Measurements from ENCODE around the gene TSACC. TPM values are rescaled to one million over a fixed set of nuclear protein-coding genes. Genes with fewer than 3 reads are reported as not detected.
"Not testable (repeated sequence)": the region's sequence is repeated elsewhere in the genome, so short reads cannot be mapped to it uniquely, and the experiment has no call there.

Gene TSACC
- total and polyA plus RNA-seq, 4 experiments from 2014 or later: 0.32 TPM; not detected in 3

DNA sequence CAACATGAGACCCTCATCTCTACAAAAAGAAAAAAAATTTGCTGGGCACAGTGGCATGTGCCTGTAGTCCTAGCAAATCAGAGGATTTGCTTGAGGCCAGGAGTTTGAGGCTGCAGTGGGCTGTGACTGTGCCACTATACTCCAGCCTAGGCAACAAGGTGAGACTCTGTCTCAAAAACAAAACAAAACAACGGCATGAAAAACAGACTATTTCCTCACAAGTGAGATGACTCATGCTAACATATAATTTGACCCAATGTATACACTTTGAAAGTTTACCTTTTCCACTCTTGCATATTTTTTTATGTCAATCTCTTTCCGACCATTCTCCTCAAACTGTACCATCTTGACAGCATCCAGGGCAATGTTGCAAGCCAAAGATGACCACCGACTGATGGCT lies 17.8 kb upstream of the TSACC start:
- Mint-ChIP-seq H3K4me1 (peaks cover 0 to 2% (median 0%) of the 10 kb centered on the region in 4 donors), H3K27ac (peak overlapping the region in 1 of 7 donors; percentile 52), H3K36me3 (peaks cover 39 to 74% of the 10 kb centered on the region in 2 donors), H3K9me3 (no peaks in the 10 kb centered on the region), H3K27me3 (no peaks in the 10 kb centered on the region), H3K4me3 (no peak overlapping the region)
- no peaks in the 10 kb centered on the region for H3K9me3 ChIP-seq (ENCODE audit: control insufficient read depth in 1 of 2, low read length in 2 of 2)
- no peaks in the 10 kb centered on the region for H3K4me1 ChIP-seq (ENCODE audit: insufficient read depth, low read length)
- ChIA-PET POLR2A (ENCODE audit: partially characterized antibody) (no interaction called here), CTCF (ENCODE audit: partially characterized antibody) (interaction anchor here (2.0 to 2.4 kb wide), 2 partner anchors 23 to 228 kb away, joined by 7 read pairs; no protein-coding TSS in a partner anchor)
- peaks cover 69% of the 10 kb centered on the region for H3K36me3 ChIP-seq (ENCODE audit: insufficient read depth, low read length)
- H3K4me3 ChIP-seq (ENCODE audit: low read length in 2 of 2): no peak overlapping the region
- H3K27me3 ChIP-seq (ENCODE audit: insufficient read depth, low read length): no peaks in the 10 kb centered on the region
- DNase-seq: no peak
- H3K27ac ChIP-seq (ENCODE audit: low read depth, low read length): no peak overlapping the region
- intact Hi-C loops (cut with micrococcal nuclease): no loop called here

DNA sequence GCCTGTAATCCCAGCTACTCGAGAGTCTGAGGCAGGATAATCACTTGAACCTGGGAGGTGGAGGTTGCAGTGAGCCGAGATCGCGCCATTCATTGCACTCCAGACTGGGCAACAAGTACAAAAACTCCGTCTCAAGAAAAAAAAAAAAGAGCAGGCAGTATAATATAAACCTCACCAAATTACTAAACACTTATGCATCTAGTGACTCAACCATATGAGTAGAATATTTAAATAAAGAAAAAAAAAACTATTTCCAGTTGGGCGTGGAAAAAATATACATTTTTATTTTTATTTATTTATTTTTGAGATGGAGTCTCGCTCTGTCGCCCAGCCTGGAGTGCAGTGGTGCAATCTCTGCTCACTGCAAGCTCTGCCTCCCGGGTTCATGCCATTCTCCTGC lies 15.1 kb upstream of the TSACC start:
- H3K27ac Mint-ChIP-seq: not testable (repeated sequence)

DNA sequence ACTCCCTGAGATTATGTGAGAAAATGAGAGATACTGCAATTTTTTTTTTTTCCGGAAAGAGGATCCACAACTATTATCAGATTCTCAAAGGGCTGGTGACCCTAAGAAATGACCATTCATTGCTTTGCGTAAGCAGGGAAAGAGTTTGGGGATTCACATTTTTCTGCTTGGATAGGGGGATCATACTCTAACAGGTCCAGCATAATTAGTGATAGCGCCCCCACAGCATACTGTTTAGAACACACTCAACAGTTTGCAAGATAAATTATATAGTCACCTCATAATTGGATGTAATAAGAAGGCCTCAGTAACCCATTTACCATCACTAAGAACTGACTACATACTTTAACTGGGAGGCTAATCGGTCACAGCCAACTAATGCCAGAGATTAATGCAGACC lies 2.1 kb upstream of the TSACC start:
- intact Hi-C loops (cut with micrococcal nuclease): no loop called here

More for the DNA sequence above, 15.1 kb upstream of the TSACC start:
- H3K9me3 Mint-ChIP-seq; H3K4me3 Mint-ChIP-seq; H3K4me1 ChIP-seq (ENCODE audit: insufficient read depth, low read length); H3K27ac ChIP-seq (ENCODE audit: low read depth, low read length); DNase-seq; H3K27me3 ChIP-seq (ENCODE audit: insufficient read depth, low read length); H3K4me1 Mint-ChIP-seq; H3K27me3 Mint-ChIP-seq; H3K9me3 ChIP-seq (ENCODE audit: control insufficient read depth in 1 of 2, low read length in 2 of 2); H3K4me3 ChIP-seq (ENCODE audit: low read length in 2 of 2); intact Hi-C loops (cut with micrococcal nuclease): not testable (repeated sequence)
- ChIA-PET POLR2A (ENCODE audit: partially characterized antibody) (interaction anchor here (0.7 to 1.4 kb wide), 2 partner anchors 14 to 578 kb away, joined by 3 read pairs; no protein-coding TSS in a partner anchor), CTCF (ENCODE audit: partially characterized antibody) (interaction anchor here (1.2 kb wide), 1 partner anchor 14 kb away, joined by 4 read pairs; the partner anchor contains the start of gene CCT3)
- peaks cover 47% of the 10 kb centered on the region for H3K36me3 ChIP-seq (ENCODE audit: insufficient read depth, low read length)
- H3K36me3 Mint-ChIP-seq: peaks cover 21 to 55% of the 10 kb centered on the region in 2 donors

DNA sequence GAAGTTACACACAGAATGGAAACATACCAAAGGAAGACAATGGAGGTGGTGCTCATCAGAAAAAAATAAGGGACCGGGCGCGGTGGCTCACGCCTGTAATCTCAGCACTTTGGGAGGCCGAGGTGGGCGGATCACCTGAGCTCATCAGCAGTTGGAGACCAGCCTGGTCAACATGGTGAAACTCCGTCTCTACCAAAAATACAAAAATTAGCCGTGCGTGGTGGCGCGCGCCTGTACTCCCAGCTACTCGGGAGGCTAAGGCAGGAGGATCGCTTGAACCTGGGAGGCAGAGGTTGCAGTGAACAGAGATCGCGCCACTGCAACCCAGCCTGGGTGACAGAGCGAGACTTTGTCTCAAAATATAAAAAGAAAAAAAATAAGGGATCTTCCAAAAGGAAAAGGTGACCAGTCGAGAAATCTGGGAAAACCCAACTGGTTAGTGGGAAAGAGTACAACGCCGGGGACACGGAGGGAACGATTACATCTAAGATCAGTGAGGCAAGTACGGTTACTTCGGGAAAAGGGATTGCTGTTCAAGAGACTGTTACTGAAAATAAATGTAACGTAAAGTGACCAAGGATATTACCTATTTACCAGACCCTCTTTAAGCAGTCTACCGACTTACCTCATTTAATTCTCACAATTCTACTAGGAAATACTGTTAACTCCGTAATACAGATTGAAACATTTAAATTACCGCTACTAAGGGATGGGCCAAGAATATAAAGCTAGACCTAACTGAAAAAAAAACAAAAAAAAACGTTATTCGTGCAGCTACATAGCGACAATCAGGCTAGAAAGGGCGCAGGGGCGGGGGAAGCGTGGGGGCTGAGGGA lies 1.1 kb upstream of the TSACC start:
- Histone ChIP-seq H3K27ac (ENCODE audit: low read depth, low read length) (peak overlapping the region; percentile 75), H3K27me3 (ENCODE audit: insufficient read depth, low read length) (no peaks in the 10 kb centered on the region), H3K36me3 (ENCODE audit: insufficient read depth, low read length) (peaks cover 18% of the 10 kb centered on the region), H3K4me1 (ENCODE audit: insufficient read depth, low read length) (peaks cover 28% of the 10 kb centered on the region), H3K9me3 (ENCODE audit: control insufficient read depth in 1 of 2, low read length in 2 of 2) (no peaks in the 10 kb centered on the region), H3K4me3 (ENCODE audit: low read length in 2 of 2) (peak overlapping the region; percentile 94 to 95)
- ChIA-PET CTCF (ENCODE audit: partially characterized antibody) (interaction anchor here (0.6 to 1.3 kb wide), 6 partner anchors 15 to 422 kb away, joined by 3 to 5 read pairs (median 3); partner anchors contain the start of gene PMF1), POLR2A (ENCODE audit: partially characterized antibody) (interaction anchor here (1.1 to 3.4 kb wide), 5 partner anchors 15 to 167 kb away, joined by 3 to 27 read pairs (median 3); partner anchors contain the start of genes GLMP and SMG5)
- Mint-ChIP-seq H3K9me3 (no peaks in the 10 kb centered on the region), H3K27ac (peak overlapping the region; percentile 91 to 100 (median 99)), H3K4me3 (peak overlapping the region; percentile 94 to 99 (median 98)), H3K27me3 (no peaks in the 10 kb centered on the region), H3K4me1 (peaks cover 22 to 46% (median 35%) of the 10 kb centered on the region in 4 donors), H3K36me3 (peaks cover 10 to 48% of the 10 kb centered on the region in 2 donors)
- no peak for DNase-seq
- intact Hi-C loops (cut with micrococcal nuclease): no loop called here

More for the DNA sequence above, 2.1 kb upstream of the TSACC start:
- Histone ChIP-seq H3K4me3 (ENCODE audit: low read length in 2 of 2) (no peak overlapping the region), H3K27ac (ENCODE audit: low read depth, low read length) (no peak overlapping the region), H3K27me3 (ENCODE audit: insufficient read depth, low read length) (no peaks in the 10 kb centered on the region), H3K36me3 (ENCODE audit: insufficient read depth, low read length) (peaks cover 22% of the 10 kb centered on the region), H3K9me3 (ENCODE audit: control insufficient read depth in 1 of 2, low read length in 2 of 2) (no peaks in the 10 kb centered on the region), H3K4me1 (ENCODE audit: insufficient read depth, low read length) (peaks cover 28% of the 10 kb centered on the region)
- peak overlapping the region in 4 of 7 donors; percentile 50 to 91 (median 86) for H3K27ac Mint-ChIP-seq
- peaks cover 22 to 46% (median 35%) of the 10 kb centered on the region in 4 donors for H3K4me1 Mint-ChIP-seq
- peak overlapping the region; percentile 94 to 99 (median 98) for H3K4me3 Mint-ChIP-seq
- H3K27me3 Mint-ChIP-seq: no peaks in the 10 kb centered on the region
- H3K36me3 Mint-ChIP-seq: peaks cover 13 to 53% of the 10 kb centered on the region in 2 donors
- ChIA-PET POLR2A (ENCODE audit: partially characterized antibody) (interaction anchor here (0.6 to 3.4 kb wide), 3 partner anchors 13 to 699 kb away, joined by 3 to 27 read pairs (median 4); partner anchors contain the start of gene SMG5), CTCF (ENCODE audit: partially characterized antibody) (interaction anchor here (0.7 kb wide), 1 partner anchor 421 kb away, joined by 3 read pairs; no protein-coding TSS in a partner anchor)
- no peak for DNase-seq
- H3K9me3 Mint-ChIP-seq: no peaks in the 10 kb centered on the region

DNA sequence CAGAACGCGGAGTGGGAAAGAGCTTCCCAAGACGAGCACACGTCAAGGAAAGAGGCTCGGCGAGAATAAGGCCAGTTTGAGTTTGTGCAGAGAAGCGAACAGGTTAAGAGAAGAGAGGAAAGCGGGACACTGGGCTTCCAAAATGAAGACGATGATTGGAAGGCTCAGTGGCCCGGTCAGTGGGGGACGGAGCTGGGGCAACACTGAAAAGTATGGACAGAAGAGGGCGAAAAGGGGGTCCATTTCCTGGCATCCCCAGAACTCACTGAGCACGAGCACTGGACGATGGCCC lies 492 bp upstream of the TSACC start:
- peak overlapping the region; percentile 75 for H3K27ac ChIP-seq (ENCODE audit: low read depth, low read length)
- no peaks in the 10 kb centered on the region for H3K27me3 Mint-ChIP-seq

DNA sequence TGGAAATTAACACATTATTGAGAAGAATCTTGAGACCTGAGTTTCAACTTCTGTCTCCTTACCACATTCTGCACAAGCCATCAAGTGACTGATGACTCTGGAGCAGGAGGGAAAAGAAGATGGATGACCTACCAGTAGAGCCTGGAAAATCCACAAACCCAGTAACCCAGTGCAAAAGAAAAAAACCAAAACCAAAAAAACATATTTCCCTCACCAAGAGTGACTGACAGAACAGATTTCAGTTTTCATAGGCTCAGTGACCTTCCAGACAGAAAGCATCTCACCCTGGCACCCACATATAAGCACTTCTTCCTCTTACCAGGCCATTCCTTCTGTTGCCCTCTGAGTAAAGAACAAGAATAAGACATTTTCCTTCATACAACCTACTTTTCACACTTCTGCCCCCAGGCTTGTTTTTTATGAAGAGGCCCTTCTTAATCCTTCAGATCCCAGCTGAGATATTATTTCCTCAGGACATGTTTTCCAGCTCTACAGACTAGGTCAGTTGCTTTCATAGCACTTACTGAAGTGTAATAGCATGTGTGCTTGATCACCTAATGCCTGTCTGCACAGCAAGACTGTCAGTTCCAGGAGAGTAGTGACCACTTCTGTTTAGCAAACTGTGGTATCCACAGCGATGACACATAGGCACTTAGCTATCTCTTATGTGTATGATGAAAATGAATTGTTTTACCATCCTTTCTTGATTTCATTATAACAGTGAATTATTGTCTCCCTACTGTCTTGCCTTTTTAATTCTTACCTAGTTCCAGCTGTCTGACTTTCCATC lies 4.0 kb downstream of the TSACC start:
- no peak overlapping the region for H3K4me3 Mint-ChIP-seq
- peak overlapping the region in 1 of 7 donors; percentile 4 for H3K27ac Mint-ChIP-seq
- no peak for DNase-seq
- H3K36me3 ChIP-seq (ENCODE audit: insufficient read depth, low read length): no peaks in the 10 kb centered on the region
- H3K27me3 Mint-ChIP-seq: peaks cover 4% of the 10 kb centered on the region in 2 donors
- H3K9me3 ChIP-seq (ENCODE audit: control insufficient read depth in 1 of 2, low read length in 2 of 2): no peaks in the 10 kb centered on the region
- H3K9me3 Mint-ChIP-seq: no peaks in the 10 kb centered on the region
- H3K27ac ChIP-seq (ENCODE audit: low read depth, low read length): no peak overlapping the region
- peaks cover 1 to 18% (median 9%) of the 10 kb centered on the region in 4 donors for H3K4me1 Mint-ChIP-seq
- intact Hi-C loops (cut with micrococcal nuclease): no loop called here
- H3K4me3 ChIP-seq (ENCODE audit: low read length in 2 of 2): no peak overlapping the region
- peaks cover 0 to 12% of the 10 kb centered on the region in 2 donors for H3K36me3 Mint-ChIP-seq
- POLR2A ChIA-PET (ENCODE audit: partially characterized antibody): interaction anchor here (0.7 to 1.0 kb wide), 2 partner anchors 21 to 60 kb away, joined by 3 read pairs; partner anchors contain the start of gene SMG5
- CTCF ChIA-PET (ENCODE audit: partially characterized antibody): no interaction called here
- no peaks in the 10 kb centered on the region for H3K27me3 ChIP-seq (ENCODE audit: insufficient read depth, low read length)
- peaks cover 5% of the 10 kb centered on the region for H3K4me1 ChIP-seq (ENCODE audit: insufficient read depth, low read length)

More for the DNA sequence above, 492 bp upstream of the TSACC start:
- CTCF ChIA-PET (ENCODE audit: partially characterized antibody): interaction anchor here (0.6 to 1.3 kb wide), 5 partner anchors 15 to 164 kb away, joined by 3 to 5 read pairs (median 3); partner anchors contain the start of gene PMF1
- H3K27ac Mint-ChIP-seq: peak overlapping the region; percentile 91 to 100 (median 99)
- H3K9me3 ChIP-seq (ENCODE audit: control insufficient read depth in 1 of 2, low read length in 2 of 2): no peaks in the 10 kb centered on the region
- H3K4me3 Mint-ChIP-seq: peak overlapping the region; percentile 94 to 99 (median 98)
- no peaks in the 10 kb centered on the region for H3K27me3 ChIP-seq (ENCODE audit: insufficient read depth, low read length)
- H3K36me3 ChIP-seq (ENCODE audit: insufficient read depth, low read length): peaks cover 13% of the 10 kb centered on the region
- peaks cover 28% of the 10 kb centered on the region for H3K4me1 ChIP-seq (ENCODE audit: insufficient read depth, low read length)
- H3K36me3 Mint-ChIP-seq: peaks cover 10 to 43% of the 10 kb centered on the region in 2 donors
- peaks cover 22 to 46% (median 35%) of the 10 kb centered on the region in 4 donors for H3K4me1 Mint-ChIP-seq
- DNase-seq: peak in 1 of 5 donors; percentile 44
- no peaks in the 10 kb centered on the region for H3K9me3 Mint-ChIP-seq
- POLR2A ChIA-PET (ENCODE audit: partially characterized antibody): interaction anchor here (1.1 to 3.4 kb wide), 5 partner anchors 15 to 167 kb away, joined by 3 to 27 read pairs (median 3); partner anchors contain the start of genes GLMP and SMG5
- intact Hi-C loops (cut with micrococcal nuclease): loop anchor here (1.0 kb wide), 4 partner anchors 56 to 429 kb away; partner anchors contain the start of genes PRCC and SMG5
- H3K4me3 ChIP-seq (ENCODE audit: low read length in 2 of 2): peak overlapping the region; percentile 94 to 95

Measured in CD4-positive, alpha-beta memory T cell (primary cell).